ENCODE results near the gene ZCWPW1.

Gene ZCWPW1

GRCh38 chr7:100431286-100431735 is 2.8 kb upstream of the ZCWPW1 start:
- Histone ChIP-seq H3K4me1 (ENCODE audit: control insufficient read depth, insufficient read depth, low read length) (peaks cover 6% of the 10 kb centered on the region), H3K4me3 (ENCODE audit: low read length) (no peak overlapping the region), H3K36me3 (ENCODE audit: control insufficient read depth, insufficient read depth, low read length) (peaks cover 17% of the 10 kb centered on the region), H3K27me3 (ENCODE audit: control insufficient read depth, insufficient read depth, low read length) (peaks cover 4% of the 10 kb centered on the region; the same call in 1 of the 2 replicates), H3K9me3 (ENCODE audit: control insufficient read depth, insufficient read depth, low read length) (no peaks in the 10 kb centered on the region), H3K27ac (ENCODE audit: low read length) (no peak overlapping the region)
- no CpG with 5 or more reads among the region's 23 CpGs for WGBS (ENCODE audit: insufficient coverage, insufficient read length)
- DNase-seq (ENCODE audit: low read depth, low spot score) = no peak

GRCh38 chr7:100430493-100431285 is 2.2 kb upstream of the ZCWPW1 start:
- Histone ChIP-seq H3K36me3 (ENCODE audit: control insufficient read depth, insufficient read depth, low read length) (peaks cover 17% of the 10 kb centered on the region), H3K27ac (ENCODE audit: low read length) (no peak overlapping the region), H3K4me3 (ENCODE audit: low read length) (peak overlapping the region; percentile 77; the same call in 1 of the 2 replicates), H3K4me1 (ENCODE audit: control insufficient read depth, insufficient read depth, low read length) (peaks cover 6% of the 10 kb centered on the region), H3K9me3 (ENCODE audit: control insufficient read depth, insufficient read depth, low read length) (no peaks in the 10 kb centered on the region), H3K27me3 (ENCODE audit: control insufficient read depth, insufficient read depth, low read length) (peaks cover 4% of the 10 kb centered on the region; the same call in 1 of the 2 replicates)
- no peak for DNase-seq (ENCODE audit: low read depth, low spot score)
- WGBS (ENCODE audit: insufficient coverage, insufficient read length) = no CpG with 5 or more reads among the region's 31 CpGs

GRCh38 chr7:100429637-100430492 is 1.4 kb upstream of the ZCWPW1 start, which contains the start of gene MEPCE:
MEPCE (plus strand) TSS chr7:100429831; CDS start chr7:100430019, 188 bp downstream.
- Histone ChIP-seq H3K4me3 (ENCODE audit: low read length) (peak within 1 kb of the TSS; percentile 77), H3K4me1 (ENCODE audit: control insufficient read depth, insufficient read depth, low read length) (peaks cover 6% of the 10 kb centered on the region), H3K27me3 (ENCODE audit: control insufficient read depth, insufficient read depth, low read length) (peaks cover 4% of the 10 kb centered on the region; the same call in 1 of the 2 replicates), H3K27ac (ENCODE audit: low read length) (no peak within 1 kb of the TSS), H3K36me3 (ENCODE audit: control insufficient read depth, insufficient read depth, low read length) (peaks cover 17% of the 10 kb centered on the region), H3K9me3 (ENCODE audit: control insufficient read depth, insufficient read depth, low read length) (no peaks in the 10 kb centered on the region)
- no CpG with 5 or more reads among the region's 95 CpGs for WGBS (ENCODE audit: insufficient coverage, insufficient read length)
- DNase-seq (ENCODE audit: low read depth, low spot score) = no peak

- Histone ChIP-seq H3K9me3 (ENCODE audit: control insufficient read depth, insufficient read depth, low read length) (no peaks in the 10 kb centered on the region), H3K27me3 (ENCODE audit: control insufficient read depth, insufficient read depth, low read length) (peaks cover 4% of the 10 kb centered on the region; the same call in 1 of the 2 replicates), H3K4me1 (ENCODE audit: control insufficient read depth, insufficient read depth, low read length) (peaks cover 6% of the 10 kb centered on the region), H3K36me3 (ENCODE audit: control insufficient read depth, insufficient read depth, low read length) (peaks cover 14% of the 10 kb centered on the region), H3K4me3 (ENCODE audit: low read length) (peak overlapping the region; percentile 77; the same call in 1 of the 2 replicates), H3K27ac (ENCODE audit: low read length) (no peak overlapping the region)
- WGBS (ENCODE audit: insufficient coverage, insufficient read length) = no CpG with 5 or more reads among the region's 40 CpGs
- peak; percentile 99 for DNase-seq (ENCODE audit: low read depth, low spot score)
These were observed 599 bp upstream of the ZCWPW1 start for GRCh38 chr7:100428967-100429636.

GRCh38 chr7:100427762-100428198 is 723 bp downstream of the ZCWPW1 start:
- no CpG with 5 or more reads among the region's 16 CpGs for WGBS (ENCODE audit: insufficient coverage, insufficient read length)

GRCh38 chr7:100426516-100426915 is 2.0 kb downstream of the ZCWPW1 start:
- Histone ChIP-seq H3K4me1 (ENCODE audit: control insufficient read depth, insufficient read depth, low read length) (peaks cover 6% of the 10 kb centered on the region), H3K27ac (ENCODE audit: low read length) (no peak overlapping the region), H3K4me3 (ENCODE audit: low read length) (no peak overlapping the region), H3K36me3 (ENCODE audit: control insufficient read depth, insufficient read depth, low read length) (peaks cover 3% of the 10 kb centered on the region; the same call in 1 of the 2 replicates), H3K27me3 (ENCODE audit: control insufficient read depth, insufficient read depth, low read length) (peaks cover 4% of the 10 kb centered on the region; the same call in 1 of the 2 replicates), H3K9me3 (ENCODE audit: control insufficient read depth, insufficient read depth, low read length) (no peaks in the 10 kb centered on the region)
- DNase-seq (ENCODE audit: low read depth, low spot score) = no peak

More at GRCh38 chr7:100427762-100428198, 723 bp downstream of the ZCWPW1 start:
- H3K36me3 ChIP-seq (ENCODE audit: control insufficient read depth, insufficient read depth, low read length) = peaks cover 5% of the 10 kb centered on the region
- H3K4me3 ChIP-seq (ENCODE audit: low read length) = peak overlapping the region; percentile 1; the same call in 1 of the 2 replicates
- H3K27me3 ChIP-seq (ENCODE audit: control insufficient read depth, insufficient read depth, low read length) = peaks cover 4% of the 10 kb centered on the region; the same call in 1 of the 2 replicates
- peaks cover 6% of the 10 kb centered on the region for H3K4me1 ChIP-seq (ENCODE audit: control insufficient read depth, insufficient read depth, low read length)
- no peak overlapping the region for H3K27ac ChIP-seq (ENCODE audit: low read length)
- no peak for DNase-seq (ENCODE audit: low read depth, low spot score)
- no peaks in the 10 kb centered on the region for H3K9me3 ChIP-seq (ENCODE audit: control insufficient read depth, insufficient read depth, low read length)

GRCh38 chr7:100425347-100425746 is 3.2 kb downstream of the ZCWPW1 start:
- no CpG with 5 or more reads among the region's 1 CpG for WGBS (ENCODE audit: insufficient coverage, insufficient read length)
- no peak overlapping the region for H3K4me3 ChIP-seq (ENCODE audit: low read length)
- H3K27ac ChIP-seq (ENCODE audit: low read length) = no peak overlapping the region
- H3K27me3 ChIP-seq (ENCODE audit: control insufficient read depth, insufficient read depth, low read length) = peaks cover 4% of the 10 kb centered on the region; the same call in 1 of the 2 replicates
- no peak for DNase-seq (ENCODE audit: low read depth, low spot score)
- H3K9me3 ChIP-seq (ENCODE audit: control insufficient read depth, insufficient read depth, low read length) = no peaks in the 10 kb centered on the region
- H3K4me1 ChIP-seq (ENCODE audit: control insufficient read depth, insufficient read depth, low read length) = no peaks in the 10 kb centered on the region
- no peaks in the 10 kb centered on the region for H3K36me3 ChIP-seq (ENCODE audit: control insufficient read depth, insufficient read depth, low read length)

- Histone ChIP-seq H3K27ac (ENCODE audit: low read length) (no peak overlapping the region), H3K4me3 (ENCODE audit: low read length) (no peak overlapping the region), H3K36me3 (ENCODE audit: control insufficient read depth, insufficient read depth, low read length) (no peaks in the 10 kb centered on the region), H3K4me1 (ENCODE audit: control insufficient read depth, insufficient read depth, low read length) (no peaks in the 10 kb centered on the region), H3K9me3 (ENCODE audit: control insufficient read depth, insufficient read depth, low read length) (no peaks in the 10 kb centered on the region), H3K27me3 (ENCODE audit: control insufficient read depth, insufficient read depth, low read length) (peaks cover 4% of the 10 kb centered on the region; the same call in 1 of the 2 replicates)
- no CpG with 5 or more reads among the region's 6 CpGs for WGBS (ENCODE audit: insufficient coverage, insufficient read length)
- no peak for DNase-seq (ENCODE audit: low read depth, low spot score)
These were observed 5.2 kb downstream of the ZCWPW1 start for GRCh38 chr7:100423315-100423714.

GRCh38 chr7:100419660-100420226 is 8.8 kb downstream of the ZCWPW1 start:
- H3K4me3 ChIP-seq (ENCODE audit: low read length) = no peak overlapping the region
- WGBS (ENCODE audit: insufficient coverage, insufficient read length) = no CpG with 5 or more reads among the region's 1 CpG
- no peaks in the 10 kb centered on the region for H3K36me3 ChIP-seq (ENCODE audit: control insufficient read depth, insufficient read depth, low read length)
- no peak overlapping the region for H3K27ac ChIP-seq (ENCODE audit: low read length)
- H3K9me3 ChIP-seq (ENCODE audit: control insufficient read depth, insufficient read depth, low read length) = no peaks in the 10 kb centered on the region
- no peaks in the 10 kb centered on the region for H3K4me1 ChIP-seq (ENCODE audit: control insufficient read depth, insufficient read depth, low read length)
- H3K27me3 ChIP-seq (ENCODE audit: control insufficient read depth, insufficient read depth, low read length) = no peaks in the 10 kb centered on the region
- DNase-seq (ENCODE audit: low read depth, low spot score) = no peak
